NCI-H187 (cell line): ENCODE measurements around the gene MYH10.
"Not testable (repeated sequence)": the region's sequence is repeated elsewhere in the genome, so short reads cannot be mapped to it uniquely, and the experiment has no call there.

Source experiments
- DNase-seq, 2 experiments: peaks; one replicate each; lab custom pipeline; 2025; lab: John Stamatoyannopoulos, UW

The MYH10 gene

GRCh38 chr17:8556074-8556473 is 74.5 kb downstream of the MYH10 start:
- DNase-seq = no peak

- DNase-seq = no peak
Observed at GRCh38 chr17:8555062-8555461, 75.5 kb downstream of the MYH10 start.

GRCh38 chr17:8552577-8553320 is 77.8 kb downstream of the MYH10 start:
- DNase-seq = no peak

GRCh38 chr17:8542599-8543502 is 87.7 kb downstream of the MYH10 start:
- no peak for DNase-seq

- not testable (repeated sequence) for DNase-seq
Observed at GRCh38 chr17:8539976-8540375, 90.5 kb downstream of the MYH10 start.

GRCh38 chr17:8537734-8538133 is 92.8 kb downstream of the MYH10 start:
- DNase-seq = no peak

- DNase-seq = no peak
Observed at GRCh38 chr17:8534498-8535188, 95.9 kb downstream of the MYH10 start.

GRCh38 chr17:8532021-8532420 is 98.5 kb downstream of the MYH10 start:
- DNase-seq = no peak

GRCh38 chr17:8522577-8522976 is 107.9 kb downstream of the MYH10 start:
- no peak for DNase-seq

GRCh38 chr17:8520981-8521380 is 109.5 kb downstream of the MYH10 start:
- no peak for DNase-seq

GRCh38 chr17:8518850-8519249 is 111.7 kb downstream of the MYH10 start:
- DNase-seq = no peak

GRCh38 chr17:8518326-8518725 is 112.2 kb downstream of the MYH10 start:
- DNase-seq = no peak

- DNase-seq = no peak
Observed at GRCh38 chr17:8514801-8515200, 115.7 kb downstream of the MYH10 start.

GRCh38 chr17:8506145-8506544 is 124.4 kb downstream of the MYH10 start:
- DNase-seq = no peak

- DNase-seq = no peak
Observed at GRCh38 chr17:8504460-8505207, 125.9 kb downstream of the MYH10 start.

- no peak for DNase-seq
Observed at GRCh38 chr17:8503807-8504206, 126.7 kb downstream of the MYH10 start.

- no peak for DNase-seq
Observed at GRCh38 chr17:8503368-8503767, 127.2 kb downstream of the MYH10 start.

- no peak for DNase-seq
Observed at GRCh38 chr17:8502126-8502525, 128.4 kb downstream of the MYH10 start.

GRCh38 chr17:8500609-8501008 is 129.9 kb downstream of the MYH10 start:
- DNase-seq = no peak

GRCh38 chr17:8499614-8500013 is 130.9 kb downstream of the MYH10 start:
- no peak for DNase-seq

GRCh38 chr17:8499171-8499570 is 131.4 kb downstream of the MYH10 start:
- DNase-seq = no peak

GRCh38 chr17:8496081-8496480 is 134.4 kb downstream of the MYH10 start:
- DNase-seq = no peak
